ENCODE results near the gene CCP110.

DNA sequence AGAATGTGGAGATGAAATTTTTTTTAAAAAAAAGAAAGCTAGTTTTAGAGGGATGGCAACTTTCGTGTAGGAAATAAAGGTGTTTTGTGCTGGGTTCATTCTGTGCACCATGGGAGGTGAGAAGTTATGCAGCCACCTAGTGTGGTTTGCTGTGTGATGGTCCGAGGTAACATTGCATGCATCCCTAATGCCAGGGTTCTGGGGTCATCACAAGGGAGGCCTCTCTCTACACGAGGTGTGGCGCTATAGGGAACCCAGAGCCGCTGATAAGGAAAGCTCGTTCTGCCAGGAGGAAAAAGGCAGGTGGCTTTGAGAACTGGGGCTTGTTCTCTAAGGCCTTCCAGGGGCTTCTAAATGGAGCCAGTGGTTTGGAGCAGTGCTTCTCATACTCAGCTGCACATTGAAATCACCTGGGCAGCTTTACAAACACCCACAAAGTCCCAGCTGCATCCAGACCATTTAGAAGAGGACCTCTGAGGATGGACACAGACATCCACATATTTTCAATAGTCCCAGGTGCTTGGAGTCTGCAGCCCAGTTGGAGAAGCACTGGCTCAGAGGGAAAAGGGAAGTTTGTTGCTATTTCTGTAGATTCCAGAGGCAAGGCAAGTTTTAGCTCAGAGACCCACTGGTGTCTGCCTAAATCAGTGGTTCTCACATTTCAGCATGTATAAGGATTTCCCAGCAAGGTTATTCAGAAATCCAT, 75.2 kb downstream of the CCP110 start:
- TF ChIP-seq, protein P1, sequence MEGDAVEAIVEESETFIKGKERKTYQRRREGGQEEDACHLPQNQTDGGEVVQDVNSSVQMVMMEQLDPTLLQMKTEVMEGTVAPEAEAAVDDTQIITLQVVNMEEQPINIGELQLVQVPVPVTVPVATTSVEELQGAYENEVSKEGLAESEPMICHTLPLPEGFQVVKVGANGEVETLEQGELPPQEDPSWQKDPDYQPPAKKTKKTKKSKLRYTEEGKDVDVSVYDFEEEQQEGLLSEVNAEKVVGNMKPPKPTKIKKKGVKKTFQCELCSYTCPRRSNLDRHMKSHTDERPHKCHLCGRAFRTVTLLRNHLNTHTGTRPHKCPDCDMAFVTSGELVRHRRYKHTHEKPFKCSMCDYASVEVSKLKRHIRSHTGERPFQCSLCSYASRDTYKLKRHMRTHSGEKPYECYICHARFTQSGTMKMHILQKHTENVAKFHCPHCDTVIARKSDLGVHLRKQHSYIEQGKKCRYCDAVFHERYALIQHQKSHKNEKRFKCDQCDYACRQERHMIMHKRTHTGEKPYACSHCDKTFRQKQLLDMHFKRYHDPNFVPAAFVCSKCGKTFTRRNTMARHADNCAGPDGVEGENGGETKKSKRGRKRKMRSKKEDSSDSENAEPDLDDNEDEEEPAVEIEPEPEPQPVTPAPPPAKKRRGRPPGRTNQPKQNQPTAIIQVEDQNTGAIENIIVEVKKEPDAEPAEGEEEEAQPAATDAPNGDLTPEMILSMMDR (IDR thresholded peaks at IDR 0.05; ENCODE audit: borderline replicate concordance, extremely low read depth, low read length, poor library complexity, severe bottlenecking) = no peak
- TF ChIP-seq EZH2 (IDR thresholded peaks at IDR 0.05; ENCODE audit: borderline replicate concordance, low read depth, low read length, severe bottlenecking) = no peak

All from DND-41 (cell line).